ENCODE results near the gene SDC4.

GRCh38 chr20:45318386-45318939 lies 29.8 kb downstream of the SDC4 start:
- TF ChIP-seq CTCF (conservative IDR thresholded peaks at IDR 0.05) (no peak), ZFX (IDR thresholded peaks at IDR 0.05) (no peak)

Data from C4-2B (cell line).